ENCODE results near the gene BPIFB3. TPM values are rescaled to one million over a fixed set of nuclear protein-coding genes. Genes with fewer than 3 reads are reported as not detected.
A peak's percentile ranks its signal among the peaks of the same experiment; 100 is the strongest.
"Not testable (repeated sequence)": the region's sequence is repeated elsewhere in the genome, so short reads cannot be mapped to it uniquely, and the experiment has no call there.

BPIFB3 gene
- total RNA-seq, 2 experiments from 2014 or later, result not detected

GRCh38 chr20:33105316-33105924, 51.7 kb downstream of the BPIFB3 start:
- Mint-ChIP-seq H3K36me3 (no peaks in the 10 kb centered on the region), H3K27me3 (no peaks in the 10 kb centered on the region), H3K4me1 (no peaks in the 10 kb centered on the region), H3K9me3 (ENCODE audit: low read depth) (no peaks in the 10 kb centered on the region), H3K27ac (no peak overlapping the region), H3K4me3 (no peak overlapping the region)
- CTCF ChIA-PET, result interaction anchor here (1.4 to 1.5 kb wide), 2 partner anchors 9 to 204 kb away, joined by 3 to 4 read pairs; no protein-coding TSS in a partner anchor
- DNase-seq (no peak), ATAC-seq (no peak)

- H3K27ac Mint-ChIP-seq; H3K36me3 Mint-ChIP-seq; H3K4me1 Mint-ChIP-seq; ATAC-seq; H3K27me3 Mint-ChIP-seq; DNase-seq; H3K4me3 Mint-ChIP-seq; H3K9me3 Mint-ChIP-seq (ENCODE audit: low read depth): not testable (repeated sequence)
- CTCF ChIA-PET, result interaction anchor here (1.4 to 1.5 kb wide), 2 partner anchors 10 to 204 kb away, joined by 3 to 4 read pairs; no protein-coding TSS in a partner anchor
Measured at GRCh38 chr20:33106058-33106620, 52.4 kb downstream of the BPIFB3 start.

- no peak for ATAC-seq
- Mint-ChIP-seq H3K27me3 (peaks cover 2% of the 10 kb centered on the region), H3K36me3 (no peaks in the 10 kb centered on the region), H3K27ac (no peak overlapping the region), H3K4me1 (no peaks in the 10 kb centered on the region), H3K4me3 (no peak overlapping the region), H3K9me3 (ENCODE audit: low read depth) (no peaks in the 10 kb centered on the region)
- DNase-seq, result no peak
- CTCF ChIA-PET, result no interaction called here
Measured at GRCh38 chr20:33108661-33109060, 55.0 kb downstream of the BPIFB3 start.

GRCh38 chr20:33110147-33110825, 56.6 kb downstream of the BPIFB3 start:
- no peak for DNase-seq
- Mint-ChIP-seq H3K36me3 (no peaks in the 10 kb centered on the region), H3K9me3 (ENCODE audit: low read depth) (no peaks in the 10 kb centered on the region), H3K27me3 (peaks cover 4% of the 10 kb centered on the region), H3K4me1 (no peaks in the 10 kb centered on the region), H3K27ac (no peak overlapping the region), H3K4me3 (no peak overlapping the region)
- CTCF ChIA-PET, result interaction anchor here (0.6 to 2.2 kb wide), 3 partner anchors 14 to 209 kb away, joined by 3 to 5 read pairs (median 4); no protein-coding TSS in a partner anchor
- ATAC-seq, result no peak

DNA sequence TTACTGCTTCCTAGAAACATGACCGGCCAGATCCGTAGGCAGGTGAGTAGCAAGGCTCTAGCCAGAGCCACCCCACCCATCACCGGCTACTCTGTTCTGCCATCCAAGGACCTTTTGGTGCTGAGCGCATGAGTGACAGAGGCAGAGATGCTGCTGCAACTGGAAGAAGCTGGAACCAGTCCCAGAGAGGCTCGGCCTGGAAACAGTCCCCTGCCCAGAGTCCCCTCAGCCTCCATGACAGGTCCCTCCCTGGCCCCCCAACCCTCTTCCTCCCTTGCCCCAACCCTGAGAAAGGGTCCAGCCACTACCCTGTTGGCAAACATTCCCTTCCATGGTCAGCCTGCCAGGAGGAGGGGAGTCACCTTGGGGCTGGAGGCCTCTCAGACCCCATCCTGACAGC, 57.6 kb downstream of the BPIFB3 start:
- Mint-ChIP-seq H3K4me3 (no peak overlapping the region), H3K36me3 (no peaks in the 10 kb centered on the region), H3K9me3 (ENCODE audit: low read depth) (no peaks in the 10 kb centered on the region), H3K27me3 (peaks cover 4% of the 10 kb centered on the region), H3K27ac (no peak overlapping the region), H3K4me1 (no peaks in the 10 kb centered on the region)
- DNase-seq, result no peak
- CTCF ChIA-PET, result interaction anchor here (2.2 kb wide), 1 partner anchor 15 kb away, joined by 5 read pairs; no protein-coding TSS in a partner anchor
- ATAC-seq, result no peak

DNA sequence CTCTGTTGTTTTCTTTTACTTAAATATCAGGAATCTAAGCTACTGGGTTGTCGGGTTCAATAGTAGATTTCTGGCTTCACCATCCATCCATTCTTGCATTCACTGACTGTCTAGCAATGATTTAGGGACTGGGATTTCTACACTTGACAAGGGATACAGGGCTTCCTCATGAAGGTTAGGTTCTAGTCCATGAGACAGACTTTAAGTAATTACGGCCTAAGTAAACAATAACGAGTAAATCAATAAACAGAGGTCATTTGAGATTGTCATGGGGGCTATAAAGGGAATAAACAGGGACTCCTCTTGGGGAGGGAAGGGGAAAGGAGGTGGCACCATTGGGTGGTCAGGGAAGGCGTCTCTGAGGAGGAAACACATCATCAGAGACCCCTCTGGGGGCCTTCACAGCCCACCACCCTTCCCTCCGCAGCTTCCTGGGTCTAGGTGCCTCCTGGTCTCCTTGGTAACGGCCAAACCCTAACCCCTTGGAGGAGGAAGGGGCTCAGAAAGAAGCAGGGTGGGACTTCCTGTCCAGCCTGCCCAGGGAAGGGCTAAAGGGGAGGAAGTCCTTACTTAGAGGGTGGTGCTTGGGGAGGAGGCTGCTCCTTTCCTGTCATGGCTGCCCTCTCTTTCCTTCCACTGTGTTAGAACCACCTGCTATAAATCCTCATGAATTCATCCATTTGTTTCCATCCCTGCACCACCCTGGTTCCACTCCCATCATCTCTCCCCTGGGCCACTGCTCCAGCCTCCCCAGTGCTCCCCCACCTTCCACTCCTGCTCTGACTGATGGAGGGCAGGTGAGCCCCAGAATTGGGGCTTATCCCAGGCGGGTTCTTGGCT, 59.1 kb downstream of the BPIFB3 start:
- CTCF ChIA-PET, result no interaction called here
- Mint-ChIP-seq H3K27ac (no peak overlapping the region), H3K4me3 (no peak overlapping the region), H3K9me3 (ENCODE audit: low read depth) (no peaks in the 10 kb centered on the region), H3K36me3 (no peaks in the 10 kb centered on the region), H3K4me1 (no peaks in the 10 kb centered on the region), H3K27me3 (peaks cover 4% of the 10 kb centered on the region)
- DNase-seq (no peak), ATAC-seq (no peak)

GRCh38 chr20:33113387-33113908, 59.7 kb downstream of the BPIFB3 start:
- Mint-ChIP-seq H3K9me3 (ENCODE audit: low read depth) (no peaks in the 10 kb centered on the region), H3K36me3 (no peaks in the 10 kb centered on the region), H3K4me3 (no peak overlapping the region), H3K4me1 (no peaks in the 10 kb centered on the region), H3K27me3 (peaks cover 4% of the 10 kb centered on the region), H3K27ac (no peak overlapping the region)
- DNase-seq (no peak), ATAC-seq (no peak)
- CTCF ChIA-PET, result no interaction called here

DNA sequence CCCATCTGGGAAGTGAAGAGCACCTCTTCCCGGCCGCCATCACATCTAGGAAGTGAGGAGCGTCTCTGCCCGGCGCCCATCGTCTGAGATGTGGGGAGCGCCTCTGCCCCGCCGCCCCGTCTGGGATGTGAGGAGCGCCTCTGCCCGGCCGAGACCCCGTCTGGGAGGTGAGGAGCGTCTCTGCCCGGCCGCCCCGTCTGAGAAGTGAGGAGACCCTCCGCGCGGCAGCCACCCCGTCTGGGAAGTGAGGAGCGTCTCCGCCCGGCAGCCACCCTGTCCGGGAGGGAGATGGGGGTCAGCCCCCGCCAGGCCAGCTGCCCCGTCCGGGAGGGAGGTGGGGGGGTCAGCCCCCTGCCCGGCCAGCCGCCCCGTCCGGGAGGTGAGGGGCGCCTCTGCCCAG, 61.8 kb downstream of the BPIFB3 start:
- H3K4me3 Mint-ChIP-seq; H3K27ac Mint-ChIP-seq; ATAC-seq; H3K27me3 Mint-ChIP-seq; H3K36me3 Mint-ChIP-seq; CTCF ChIA-PET; DNase-seq; H3K9me3 Mint-ChIP-seq (ENCODE audit: low read depth): not testable (repeated sequence)
- H3K4me1 Mint-ChIP-seq, result peaks cover 18% of the 10 kb centered on the region

DNA sequence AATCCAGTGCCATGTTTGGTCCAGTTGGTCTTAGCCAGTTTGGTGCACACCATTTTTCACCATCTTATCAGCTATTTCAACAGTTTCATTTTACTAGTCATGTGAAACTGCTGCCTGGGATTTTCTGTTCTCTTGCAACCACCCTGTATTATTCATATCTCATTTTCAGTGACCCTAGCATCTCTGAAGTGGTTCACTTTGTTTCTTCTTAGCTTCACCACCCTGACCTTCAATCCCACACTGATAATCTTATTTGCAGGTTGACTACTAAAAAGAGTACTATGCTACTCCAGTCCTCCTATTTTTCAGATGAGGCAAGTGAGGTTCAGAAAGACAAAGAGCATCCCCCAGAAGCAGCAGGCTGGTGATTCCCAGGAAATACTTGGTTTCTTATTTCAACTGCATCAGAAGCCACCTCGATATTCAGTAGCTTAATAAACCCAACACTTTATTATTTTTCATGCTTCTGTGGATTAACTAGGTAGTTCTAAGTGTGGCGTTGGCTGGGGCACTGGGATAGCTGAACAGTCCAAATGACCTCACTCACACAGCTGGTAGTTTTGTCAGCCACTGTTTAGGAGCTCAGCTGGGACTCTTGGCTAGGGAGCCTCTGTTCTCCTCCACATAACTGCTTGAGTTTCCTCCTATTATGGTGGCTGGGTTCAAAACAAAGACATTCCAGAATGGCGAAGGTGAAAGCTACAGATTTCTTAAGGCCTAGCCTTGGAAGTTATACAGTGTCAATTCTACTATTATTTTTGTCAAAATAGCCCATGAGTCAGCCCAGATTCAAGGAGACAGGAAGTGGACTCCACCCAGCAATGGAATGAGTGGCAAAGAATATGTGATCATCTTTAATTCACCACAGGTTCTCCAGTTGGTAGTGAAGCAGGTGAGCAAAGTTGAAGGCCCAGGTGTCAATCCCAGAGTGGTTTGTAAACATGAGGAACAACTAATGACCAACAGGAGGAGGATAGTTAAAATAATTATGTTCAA, 66.3 kb downstream of the BPIFB3 start:
- Mint-ChIP-seq H3K4me3 (no peak overlapping the region), H3K4me1 (peaks cover 19% of the 10 kb centered on the region), H3K27ac (peak overlapping the region; percentile 47), H3K36me3 (peaks cover 6% of the 10 kb centered on the region), H3K9me3 (ENCODE audit: low read depth) (peaks cover 2% of the 10 kb centered on the region), H3K27me3 (no peaks in the 10 kb centered on the region)
- DNase-seq (no peak), ATAC-seq (peak; percentile 65)
- CTCF ChIA-PET, result interaction anchor here (1.1 to 1.4 kb wide), 2 partner anchors 17 to 24 kb away, joined by 4 to 5 read pairs; no protein-coding TSS in a partner anchor

- ATAC-seq, result no peak
- CTCF ChIA-PET, result interaction anchor here (1.4 kb wide), 1 partner anchor 25 kb away, joined by 5 read pairs; no protein-coding TSS in a partner anchor
Measured at GRCh38 chr20:33120934-33121333, 67.2 kb downstream of the BPIFB3 start.

GRCh38 chr20:33122297-33122696, 68.6 kb downstream of the BPIFB3 start:
- CTCF ChIA-PET; H3K9me3 Mint-ChIP-seq (ENCODE audit: low read depth); H3K36me3 Mint-ChIP-seq; DNase-seq; H3K4me3 Mint-ChIP-seq; ATAC-seq; H3K27ac Mint-ChIP-seq: not testable (repeated sequence)
- H3K27me3 Mint-ChIP-seq, result peaks cover 11% of the 10 kb centered on the region
- H3K4me1 Mint-ChIP-seq, result peaks cover 19% of the 10 kb centered on the region

More at GRCh38 chr20:33120934-33121333, 67.2 kb downstream of the BPIFB3 start:
- Mint-ChIP-seq H3K9me3 (ENCODE audit: low read depth) (peaks cover 2% of the 10 kb centered on the region), H3K4me3 (no peak overlapping the region), H3K27ac (no peak overlapping the region), H3K27me3 (peaks cover 6% of the 10 kb centered on the region), H3K36me3 (peaks cover 6% of the 10 kb centered on the region), H3K4me1 (peaks cover 19% of the 10 kb centered on the region)
- DNase-seq, result no peak

Data from activated CD8-positive, alpha-beta memory T cell treated with anti-CD3 and anti-CD28 coated beads, Interleukin-2, amount 10 ng/mL, durations not matched to agents 7 days and 5 days (primary cell).